ENCODE results near the gene PLXNC1.
A peak's percentile ranks its signal among the peaks of the same experiment; 100 is the strongest.

The PLXNC1 gene

DNA sequence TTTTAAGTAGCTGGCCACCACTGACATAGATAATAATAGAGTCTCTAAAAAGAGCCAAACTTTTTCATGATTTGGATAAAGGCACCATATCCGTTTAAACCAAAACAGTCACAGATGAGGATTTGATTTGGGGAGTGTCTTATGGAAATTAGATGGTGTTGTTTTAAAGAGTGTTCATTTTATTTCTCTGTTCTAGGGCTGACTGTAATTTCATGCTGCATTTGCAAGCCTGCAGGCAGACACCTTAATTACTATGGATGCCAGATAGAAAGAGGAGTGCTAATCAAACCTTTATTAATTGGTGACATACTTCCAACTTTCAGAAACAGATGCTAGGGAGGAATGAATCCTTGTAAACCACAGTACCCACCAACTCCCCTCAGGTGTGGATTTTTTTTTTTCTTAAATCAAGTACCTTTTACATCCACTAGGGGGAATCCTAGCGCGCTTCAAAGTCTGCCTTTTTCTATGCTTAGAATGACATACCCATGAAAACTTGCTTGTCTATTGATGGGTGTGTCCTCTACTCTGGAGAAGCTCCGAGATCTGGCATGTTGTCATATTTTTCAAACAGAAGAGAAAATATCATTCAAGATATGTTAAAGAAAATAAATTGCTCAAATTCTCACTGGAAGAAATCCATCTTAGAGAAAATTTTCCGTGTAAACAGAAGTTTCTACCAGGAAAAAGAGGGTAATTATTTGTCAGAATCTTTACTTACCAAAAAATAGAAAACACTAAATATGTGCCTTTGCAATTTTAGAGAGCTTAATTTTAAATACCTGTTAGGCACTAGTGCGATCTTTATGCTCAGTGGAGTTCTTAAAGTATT, 14.2 kb upstream of the PLXNC1 start:
- DNase-seq (ENCODE audit: low spot score) = peak; percentile 43

DNA sequence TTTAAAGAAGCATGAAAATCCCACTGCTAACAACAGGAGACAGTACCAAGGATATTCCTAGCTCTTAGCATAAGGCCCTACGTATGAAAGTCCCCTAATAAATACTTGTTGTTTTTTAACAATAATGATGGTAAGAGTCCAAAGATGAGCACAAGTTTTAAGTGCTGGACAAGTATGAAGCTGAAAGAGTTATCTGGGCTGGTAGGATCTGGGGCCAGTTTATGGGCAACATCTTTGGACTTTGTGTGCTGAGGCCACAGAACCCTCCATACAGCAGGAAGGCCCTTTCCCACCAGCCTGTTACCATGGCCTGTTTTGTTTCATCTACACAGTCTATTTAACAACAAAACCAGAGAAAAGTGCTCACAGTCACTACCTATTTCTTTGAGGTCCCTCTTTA, 12.5 kb upstream of the PLXNC1 start:
- no peak for DNase-seq (ENCODE audit: low spot score)

DNA sequence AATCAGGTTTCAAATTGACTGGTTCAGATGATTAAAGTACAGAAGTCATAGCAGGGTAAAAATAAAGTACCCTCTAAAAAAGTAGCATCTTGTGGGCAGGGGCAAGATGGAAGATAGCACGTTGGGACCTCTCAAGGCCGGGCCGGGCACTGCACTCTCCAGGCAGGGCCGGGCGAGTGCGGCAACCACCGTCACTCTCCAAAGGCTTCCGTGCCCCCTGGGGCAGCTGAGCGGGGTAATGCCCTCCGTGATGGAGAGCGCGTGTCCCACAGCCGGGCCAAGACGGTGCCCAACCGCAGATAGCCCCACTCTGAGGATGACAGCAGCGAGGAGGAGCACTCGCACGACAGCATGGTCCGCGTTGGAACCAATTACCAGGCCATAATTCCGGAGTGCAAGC, 8.6 kb upstream of the PLXNC1 start:
- no peak for DNase-seq (ENCODE audit: low spot score)

DNA sequence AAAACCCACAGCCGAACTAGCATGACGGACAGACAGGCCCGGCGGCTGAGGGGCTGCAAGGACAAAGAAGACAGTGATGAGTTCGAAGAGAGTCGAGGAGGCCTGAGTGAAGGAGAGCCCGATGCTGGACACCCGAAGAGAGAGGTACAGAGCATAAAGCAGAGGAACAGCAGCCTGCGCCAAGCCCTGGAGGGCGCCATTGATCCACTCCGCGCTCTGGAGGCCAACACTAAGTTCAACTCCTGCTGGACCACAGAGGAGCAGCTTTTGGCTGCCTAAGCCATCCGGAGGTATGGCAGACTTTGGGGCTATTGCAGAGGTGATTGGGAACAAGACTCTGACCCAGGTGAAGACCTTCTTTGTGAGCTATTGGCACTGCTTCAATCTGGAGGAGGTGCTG, 7.8 kb upstream of the PLXNC1 start:
- no peak for DNase-seq (ENCODE audit: low spot score)

DNA sequence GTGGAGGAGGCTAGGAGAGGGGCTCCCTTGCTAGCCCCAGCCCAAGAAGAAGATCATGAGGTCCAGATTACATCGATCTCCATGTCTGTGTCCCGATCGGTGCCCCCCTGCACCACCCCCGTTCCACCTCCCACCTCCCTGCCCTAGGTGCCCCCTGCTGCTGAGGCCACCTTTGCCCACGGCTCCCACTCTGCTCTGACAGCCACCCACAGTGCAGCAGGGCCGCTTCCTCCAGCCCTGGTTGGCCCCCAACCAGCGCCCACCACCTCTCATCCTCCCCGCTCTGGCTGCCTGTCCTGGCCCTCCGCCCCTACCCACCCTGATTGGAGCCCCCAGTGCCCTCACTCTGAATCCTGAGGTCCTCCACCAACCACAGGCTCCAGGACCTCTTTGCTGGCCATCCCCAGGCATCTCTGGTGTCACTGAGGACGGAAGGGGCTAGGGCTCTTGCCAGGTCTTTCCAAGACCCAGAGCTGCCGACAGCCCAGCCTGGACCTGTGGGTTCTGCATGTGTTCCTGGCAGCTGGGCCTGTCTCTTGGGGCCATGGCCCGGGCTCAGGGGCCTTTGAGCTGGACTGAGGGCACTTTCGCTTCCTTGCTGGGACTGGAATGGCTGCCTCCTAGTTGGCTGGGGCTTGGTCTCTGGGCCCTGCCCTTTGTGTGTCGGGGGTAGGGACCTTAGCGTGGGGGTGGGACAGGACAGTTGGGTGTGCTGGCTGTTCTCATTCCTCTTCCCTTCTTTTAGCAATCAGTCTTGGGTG, 7.2 kb upstream of the PLXNC1 start:
- DNase-seq (ENCODE audit: low spot score) = no peak

DNA sequence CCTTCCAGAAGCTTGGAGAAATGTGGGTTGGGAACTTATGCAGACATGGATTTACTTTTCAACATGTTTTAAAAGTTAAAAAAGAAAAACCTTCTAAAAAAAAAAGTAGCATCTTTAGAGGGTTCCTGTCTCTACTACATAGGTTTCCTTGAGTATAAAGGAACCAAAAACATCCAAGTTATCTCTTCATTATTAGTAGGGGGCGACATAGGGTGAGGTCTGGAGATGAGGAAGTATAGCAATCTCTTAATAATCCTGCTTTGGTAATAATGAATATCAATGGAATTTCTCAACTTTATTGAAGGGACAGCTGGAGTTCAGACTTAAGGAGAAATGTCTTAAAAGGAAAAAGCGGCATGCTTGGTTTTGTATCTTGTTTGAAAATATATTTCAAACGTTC, 6.5 kb upstream of the PLXNC1 start:
- no peak for DNase-seq (ENCODE audit: low spot score)

DNA sequence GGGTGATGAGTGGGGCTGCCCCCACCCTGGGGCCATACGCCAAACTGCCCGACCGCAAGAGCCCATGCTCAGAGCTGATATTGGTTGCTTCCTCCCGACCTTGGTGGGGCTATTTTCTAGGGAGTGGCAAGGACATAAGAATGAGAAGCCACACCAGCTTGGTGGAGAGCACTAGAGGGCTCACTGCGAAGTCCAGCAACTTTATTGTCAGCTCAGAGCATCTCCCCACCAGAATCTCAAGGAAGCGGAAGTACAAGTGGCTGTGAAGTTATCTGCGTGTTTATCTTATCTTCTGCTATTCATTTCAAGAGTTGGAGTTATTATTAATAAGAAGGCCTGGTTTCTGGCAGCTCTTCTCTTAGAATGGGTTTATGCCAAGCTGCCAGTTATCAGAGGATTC, 4.9 kb upstream of the PLXNC1 start:
- DNase-seq (ENCODE audit: low spot score) = no peak

DNA sequence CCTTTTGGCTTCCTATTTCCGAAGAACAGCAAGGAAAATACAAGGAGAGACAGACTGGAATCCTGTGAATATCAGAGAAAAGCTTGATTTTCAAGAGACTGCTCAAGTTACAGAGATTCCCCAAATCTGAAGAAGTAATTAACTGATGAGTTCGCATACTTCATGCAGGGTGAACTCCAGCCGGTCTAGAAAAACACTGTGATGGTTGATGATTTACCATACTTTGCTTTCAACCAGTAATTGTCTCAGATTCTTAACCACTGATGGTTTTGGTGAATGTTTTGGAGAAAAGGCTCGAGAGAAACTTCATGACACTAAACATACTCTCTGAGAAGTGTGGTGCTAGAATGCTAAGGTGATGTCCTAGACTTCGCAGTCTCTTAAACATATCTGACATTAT, 4.4 kb upstream of the PLXNC1 start:
- no peak for DNase-seq (ENCODE audit: low spot score)

DNA sequence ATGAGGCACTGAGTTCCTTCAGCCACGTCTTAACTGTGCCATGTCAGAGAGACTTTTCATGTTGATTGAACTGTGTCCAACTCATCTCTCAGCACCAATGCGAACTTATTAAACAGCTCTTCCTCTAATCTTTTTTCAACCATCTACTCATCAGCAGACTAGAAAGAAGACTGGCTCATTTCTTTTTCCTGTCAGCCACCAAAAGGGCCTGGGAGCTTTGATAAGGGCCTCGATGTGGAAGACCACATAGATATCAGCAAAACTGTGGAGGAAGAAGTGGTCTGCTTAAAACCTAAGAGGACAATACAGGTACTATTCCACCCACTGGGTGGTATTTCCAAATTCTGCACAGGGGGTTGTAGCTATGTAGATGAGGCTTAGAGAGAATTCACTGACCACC, 3.6 kb upstream of the PLXNC1 start:
- DNase-seq (ENCODE audit: low spot score) = no peak

DNA sequence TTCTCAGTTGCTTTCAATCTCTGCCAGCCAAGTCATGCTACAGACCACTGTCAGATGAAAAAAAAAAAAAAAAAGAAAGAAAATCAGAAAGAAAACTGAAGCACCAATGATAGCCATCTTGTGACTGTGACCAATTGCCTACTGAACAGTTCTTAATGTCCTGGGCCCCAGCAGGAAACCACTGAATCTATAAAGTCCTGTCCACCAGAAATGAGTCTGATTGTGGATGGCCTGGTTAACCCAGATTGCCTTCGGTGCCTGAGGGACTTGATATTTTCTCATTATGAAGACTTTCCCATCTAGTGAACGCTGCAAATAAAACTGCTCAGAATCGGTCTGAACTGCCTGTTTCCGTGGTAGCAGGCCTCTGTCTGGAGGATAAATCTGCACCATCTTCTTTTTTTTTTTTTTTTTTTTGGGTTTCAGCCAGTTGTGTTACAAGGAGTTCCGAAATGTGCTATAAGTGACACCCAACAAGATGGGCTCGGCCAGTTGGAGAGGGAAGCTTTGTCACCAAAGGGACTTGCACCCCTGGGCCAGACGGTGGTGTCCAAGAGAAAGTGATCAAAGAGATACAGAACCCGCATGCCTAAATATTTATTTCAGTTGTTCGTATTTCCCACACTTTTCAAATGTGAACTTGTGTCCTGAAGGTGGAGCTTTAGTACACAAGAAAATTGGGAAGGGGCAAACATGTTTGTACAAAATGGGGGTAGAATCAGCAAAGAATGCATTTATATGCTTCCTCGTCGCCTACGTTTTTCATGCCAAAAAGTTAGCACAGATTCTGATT, 3.0 kb upstream of the PLXNC1 start:
- peak; percentile 68 for DNase-seq (ENCODE audit: low spot score)

DNA sequence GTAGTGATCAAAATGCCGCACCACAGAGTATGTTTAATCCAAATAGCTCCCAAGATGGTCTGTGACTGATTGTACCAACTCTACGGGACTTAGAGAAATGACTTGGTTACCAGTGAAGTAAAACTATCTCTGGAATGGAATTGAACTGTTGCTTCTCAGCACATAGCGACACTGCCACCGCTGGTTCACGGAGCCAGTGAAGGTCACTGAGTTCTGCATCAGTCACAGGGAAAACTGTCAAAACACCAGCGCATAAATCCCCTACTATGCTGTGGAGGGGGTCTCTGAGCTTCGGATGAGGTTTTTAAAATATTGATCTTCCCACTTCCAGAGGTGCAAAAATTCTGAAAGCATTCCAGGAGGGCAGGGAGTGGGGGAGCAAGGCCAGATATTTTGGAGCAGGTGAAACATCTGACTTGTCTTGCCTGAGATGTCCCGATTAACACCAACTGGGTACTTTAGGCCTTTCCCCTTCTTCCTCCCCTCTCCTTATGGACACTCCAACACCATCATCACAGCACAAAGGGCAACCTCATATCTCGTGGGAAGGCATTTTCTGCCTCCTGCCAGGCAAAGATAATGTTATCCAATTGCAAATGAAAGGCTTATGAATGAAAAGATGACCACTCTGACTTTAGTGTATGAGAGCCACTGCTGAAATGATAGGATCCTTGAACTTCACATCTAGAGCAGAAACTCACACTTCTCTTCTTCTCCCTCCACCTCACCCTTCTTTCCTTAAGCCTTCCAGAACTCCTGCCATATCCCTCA, 2.0 kb upstream of the PLXNC1 start:
- DNase-seq (ENCODE audit: low spot score) = no peak

DNA sequence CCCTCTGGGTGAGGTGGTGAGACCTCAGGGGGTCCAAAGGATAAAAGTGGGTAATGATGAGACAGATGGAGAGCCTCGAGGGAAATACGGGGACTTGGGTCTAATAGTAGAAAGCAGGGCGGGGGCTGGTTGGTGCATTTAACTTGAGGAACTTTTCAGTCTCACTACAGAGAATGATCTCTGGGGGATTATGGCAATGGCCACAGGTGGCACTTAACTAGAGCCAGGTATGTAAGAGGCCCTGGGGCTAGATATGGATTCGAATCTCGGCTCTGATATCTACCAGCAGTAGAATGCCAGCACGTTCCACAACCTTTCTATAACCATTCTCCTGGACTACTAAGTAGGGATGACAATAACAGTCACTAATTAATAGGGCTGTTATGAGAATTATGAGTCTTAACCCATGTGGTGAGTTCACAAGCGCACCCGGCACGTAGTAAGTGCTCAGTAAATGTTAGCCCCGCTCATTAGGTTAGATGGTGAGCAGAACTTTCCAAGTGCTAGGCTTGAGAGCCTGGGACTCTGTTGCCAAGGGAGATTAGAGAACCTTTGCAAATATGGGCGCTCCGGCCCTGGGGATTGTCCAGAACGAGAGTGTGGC, 888 bp upstream of the PLXNC1 start:
- no peak for DNase-seq (ENCODE audit: low spot score)

DNA sequence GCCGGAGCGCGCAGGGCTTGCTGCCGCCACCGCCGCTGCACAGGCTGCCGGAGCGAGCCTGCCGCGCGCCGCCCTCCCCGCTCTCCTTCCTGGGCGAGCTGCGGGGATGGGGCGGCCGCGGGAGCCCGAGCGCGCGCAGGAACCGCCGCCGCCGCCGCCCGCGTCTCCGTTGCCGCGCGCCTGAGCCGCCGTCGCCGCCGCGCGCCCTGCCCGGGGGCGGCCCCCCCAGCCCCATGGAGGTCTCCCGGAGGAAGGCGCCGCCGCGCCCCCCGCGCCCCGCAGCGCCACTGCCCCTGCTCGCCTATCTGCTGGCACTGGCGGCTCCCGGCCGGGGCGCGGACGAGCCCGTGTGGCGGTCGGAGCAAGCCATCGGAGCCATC, 352 bp downstream of the PLXNC1 start:
- DNase-seq (ENCODE audit: low spot score) = no peak

DNA sequence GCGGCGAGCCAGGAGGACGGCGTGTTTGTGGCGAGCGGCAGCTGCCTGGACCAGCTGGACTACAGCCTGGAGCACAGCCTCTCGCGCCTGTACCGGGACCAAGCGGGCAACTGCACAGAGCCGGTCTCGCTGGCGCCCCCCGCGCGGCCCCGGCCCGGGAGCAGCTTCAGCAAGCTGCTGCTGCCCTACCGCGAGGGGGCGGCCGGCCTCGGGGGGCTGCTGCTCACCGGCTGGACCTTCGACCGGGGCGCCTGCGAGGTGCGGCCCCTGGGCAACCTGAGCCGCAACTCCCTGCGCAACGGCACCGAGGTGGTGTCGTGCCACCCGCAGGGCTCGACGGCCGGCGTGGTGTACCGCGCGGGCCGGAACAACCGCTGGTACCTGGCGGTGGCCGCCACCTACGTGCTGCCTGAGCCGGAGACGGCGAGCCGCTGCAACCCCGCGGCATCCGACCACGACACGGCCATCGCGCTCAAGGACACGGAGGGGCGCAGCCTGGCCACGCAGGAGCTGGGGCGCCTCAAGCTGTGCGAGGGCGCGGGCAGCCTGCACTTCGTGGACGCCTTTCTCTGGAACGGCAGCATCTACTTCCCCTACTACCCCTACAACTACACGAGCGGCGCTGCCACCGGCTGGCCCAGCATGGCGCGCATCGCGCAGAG, 873 bp downstream of the PLXNC1 start:
- DNase-seq (ENCODE audit: low spot score) = peak; percentile 39

DNA sequence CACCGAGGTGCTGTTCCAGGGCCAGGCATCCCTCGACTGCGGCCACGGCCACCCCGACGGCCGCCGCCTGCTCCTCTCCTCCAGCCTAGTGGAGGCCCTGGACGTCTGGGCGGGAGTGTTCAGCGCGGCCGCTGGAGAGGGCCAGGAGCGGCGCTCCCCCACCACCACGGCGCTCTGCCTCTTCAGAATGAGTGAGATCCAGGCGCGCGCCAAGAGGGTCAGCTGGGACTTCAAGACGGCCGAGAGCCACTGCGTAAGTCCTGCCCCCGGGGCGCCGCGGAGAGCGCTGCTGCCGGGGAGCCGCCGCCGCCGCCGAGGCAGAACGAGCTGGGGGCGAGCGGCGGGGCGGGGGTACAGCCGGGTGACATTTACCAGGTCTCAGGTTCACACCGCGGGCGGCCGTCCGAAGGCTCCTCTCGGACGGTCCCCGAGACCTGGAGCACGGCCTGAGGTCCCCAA, 1.4 kb downstream of the PLXNC1 start:
- peak; percentile 49 for DNase-seq (ENCODE audit: low spot score)

DNA sequence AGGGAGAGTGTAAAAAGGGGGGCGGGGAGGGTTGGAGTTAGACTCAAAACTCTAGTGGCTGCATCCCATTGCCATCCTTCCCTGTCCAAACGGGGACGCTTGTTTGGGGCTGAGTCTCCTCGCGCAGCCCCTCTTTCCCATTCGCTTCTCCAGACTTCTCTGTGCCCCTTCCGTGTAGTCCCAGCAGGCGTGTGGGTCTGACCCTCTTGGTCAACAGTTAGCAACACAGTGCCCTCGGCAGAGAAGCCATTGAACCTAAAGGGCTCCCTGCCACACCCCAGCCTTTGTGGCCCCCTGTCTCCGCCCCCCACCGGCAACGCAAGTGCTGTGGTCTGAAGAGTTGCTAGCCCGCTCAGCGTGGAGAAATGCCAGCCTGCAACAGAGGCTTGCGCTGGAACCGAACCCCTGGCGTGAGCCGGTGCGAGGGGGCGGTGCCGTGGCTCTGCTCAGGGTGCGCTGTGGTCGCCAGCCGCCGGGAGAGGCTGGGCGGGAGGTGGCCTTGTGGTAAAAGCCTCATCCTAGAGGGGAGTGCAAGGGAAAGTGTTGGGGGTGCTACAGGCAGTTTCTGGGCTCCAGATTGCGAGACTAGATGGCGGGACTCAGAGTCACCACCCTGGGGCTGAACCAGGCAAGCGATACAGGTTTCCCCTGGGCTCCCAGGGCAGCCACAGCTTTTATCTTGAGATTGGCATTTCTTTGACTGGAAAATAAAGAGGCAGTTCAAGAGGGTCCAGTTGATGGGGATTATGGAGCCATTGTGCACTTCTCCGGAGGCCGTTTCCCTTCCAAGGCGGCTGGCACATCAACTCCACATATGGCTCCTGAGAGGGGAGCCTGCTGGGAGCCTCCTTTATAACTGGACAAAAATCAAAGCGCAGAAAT, 2.1 kb downstream of the PLXNC1 start:
- DNase-seq (ENCODE audit: low spot score) = peak; percentile 22

DNA sequence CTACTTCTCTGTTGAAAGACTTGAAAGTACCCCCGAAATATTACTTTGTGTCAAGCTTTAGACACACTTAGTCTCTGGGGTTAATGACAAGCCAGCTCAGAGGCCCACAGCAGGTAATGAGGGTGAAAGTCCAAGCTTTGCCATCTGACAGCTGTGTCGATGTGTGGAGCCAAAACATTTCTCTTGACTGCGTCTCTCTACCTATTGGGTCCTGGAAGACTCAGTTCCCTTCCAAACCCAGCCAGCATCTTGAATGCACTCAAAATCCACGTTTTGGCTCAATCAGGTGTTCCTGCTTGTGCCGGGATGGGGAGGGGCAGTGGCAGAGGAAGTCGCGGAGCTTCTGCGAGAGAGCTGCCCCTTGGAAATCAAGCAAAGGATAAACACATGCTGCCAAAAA, 3.2 kb downstream of the PLXNC1 start:
- no peak for DNase-seq (ENCODE audit: low spot score)

DNA sequence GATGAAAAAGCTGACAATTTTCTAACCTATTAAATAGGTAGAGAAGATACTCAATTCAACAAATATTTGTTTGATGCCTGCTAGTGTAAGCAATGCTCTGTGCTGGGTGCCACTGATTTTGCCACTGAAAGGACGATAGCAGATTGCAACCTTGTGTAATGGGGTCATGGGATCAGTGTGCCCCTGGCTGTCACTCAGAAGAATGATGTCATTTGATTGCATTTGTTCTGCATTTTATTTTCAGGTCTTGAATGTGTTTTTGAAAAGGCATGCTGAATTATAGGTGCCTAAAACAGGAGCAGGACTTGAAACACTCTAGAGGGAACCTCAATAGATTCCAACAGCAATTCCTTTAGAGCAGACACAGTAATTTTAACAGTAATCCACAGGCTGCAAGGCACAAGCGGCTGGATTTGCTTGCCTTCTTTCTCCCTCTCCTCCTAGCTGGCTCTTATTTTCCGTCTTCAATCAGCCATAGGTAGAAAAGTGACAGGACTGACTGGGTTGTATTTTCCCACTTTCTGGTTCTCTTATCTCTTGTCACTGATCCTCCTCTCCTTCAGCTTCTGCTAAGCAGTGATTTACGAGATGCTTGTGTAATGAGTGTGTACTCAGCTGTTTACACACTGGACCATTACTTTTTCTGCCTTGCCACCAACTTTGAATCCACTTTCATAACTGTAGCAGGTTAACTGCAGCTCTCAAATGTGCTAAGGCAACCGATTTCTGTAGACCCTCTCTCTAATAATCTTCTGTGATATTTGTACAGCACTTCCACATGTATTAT, 4.1 kb downstream of the PLXNC1 start:
- no peak for DNase-seq (ENCODE audit: low spot score)

DNA sequence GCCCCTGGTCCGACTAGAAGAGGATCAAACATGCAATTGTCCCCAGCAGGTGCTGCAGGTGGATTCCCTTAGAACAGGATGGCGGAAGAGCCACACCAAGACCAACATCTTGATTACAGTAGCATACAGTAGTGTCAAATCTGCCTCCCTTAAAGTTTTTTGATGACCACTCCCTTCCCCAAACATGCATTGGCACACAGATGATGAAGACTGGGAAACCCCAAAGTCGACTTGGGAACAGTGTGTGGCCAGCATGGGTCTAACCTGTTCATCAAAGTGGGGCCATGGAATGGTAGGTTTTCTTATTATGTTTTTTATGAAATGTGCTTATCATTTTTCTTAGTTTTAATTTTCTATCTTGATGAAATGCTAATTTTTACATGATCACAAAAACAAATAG, 8.8 kb downstream of the PLXNC1 start:
- no peak for DNase-seq (ENCODE audit: low spot score)

Data from Ammon's horn (tissue), 1 donor.